ENCODE results near the gene PEG3.

Gene PEG3

DNA sequence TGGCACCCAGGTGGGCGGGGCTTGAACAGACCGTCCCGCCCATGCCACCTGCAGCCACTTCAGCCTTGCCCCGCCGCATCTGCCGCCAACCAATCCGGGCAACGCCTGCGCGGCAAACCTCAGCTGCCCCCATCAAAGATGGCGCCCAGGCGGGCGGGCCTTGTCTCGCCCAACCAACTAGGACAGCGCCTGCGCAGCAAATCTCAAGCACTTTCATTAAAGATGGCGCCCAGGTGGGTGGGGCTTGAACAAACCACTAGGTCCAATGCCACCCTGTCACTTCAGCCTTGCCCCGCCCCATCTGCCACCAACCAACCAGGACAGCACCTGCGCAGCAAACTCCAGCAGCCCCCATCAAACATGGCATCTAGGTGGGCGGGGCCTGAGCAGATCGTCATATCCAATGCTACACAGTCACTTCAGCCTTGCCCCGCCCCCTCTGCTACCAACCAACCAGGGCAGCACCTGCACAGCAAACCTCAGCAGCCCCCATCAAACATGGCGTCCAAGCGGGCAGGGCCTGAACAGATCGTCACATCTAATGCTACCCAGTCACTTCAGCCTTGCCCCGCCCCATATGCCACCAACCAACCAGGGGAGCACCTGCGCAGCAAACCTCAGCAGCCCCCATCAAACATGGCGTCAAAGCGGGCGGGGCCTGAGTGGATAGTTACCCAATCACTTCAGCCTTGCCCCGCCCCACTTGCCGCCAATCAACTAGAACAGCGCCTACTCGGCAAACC, 1.4 kb downstream of the PEG3 start:
- peak; percentile 75 for DNase-seq (ENCODE audit: low spot score)

DNA sequence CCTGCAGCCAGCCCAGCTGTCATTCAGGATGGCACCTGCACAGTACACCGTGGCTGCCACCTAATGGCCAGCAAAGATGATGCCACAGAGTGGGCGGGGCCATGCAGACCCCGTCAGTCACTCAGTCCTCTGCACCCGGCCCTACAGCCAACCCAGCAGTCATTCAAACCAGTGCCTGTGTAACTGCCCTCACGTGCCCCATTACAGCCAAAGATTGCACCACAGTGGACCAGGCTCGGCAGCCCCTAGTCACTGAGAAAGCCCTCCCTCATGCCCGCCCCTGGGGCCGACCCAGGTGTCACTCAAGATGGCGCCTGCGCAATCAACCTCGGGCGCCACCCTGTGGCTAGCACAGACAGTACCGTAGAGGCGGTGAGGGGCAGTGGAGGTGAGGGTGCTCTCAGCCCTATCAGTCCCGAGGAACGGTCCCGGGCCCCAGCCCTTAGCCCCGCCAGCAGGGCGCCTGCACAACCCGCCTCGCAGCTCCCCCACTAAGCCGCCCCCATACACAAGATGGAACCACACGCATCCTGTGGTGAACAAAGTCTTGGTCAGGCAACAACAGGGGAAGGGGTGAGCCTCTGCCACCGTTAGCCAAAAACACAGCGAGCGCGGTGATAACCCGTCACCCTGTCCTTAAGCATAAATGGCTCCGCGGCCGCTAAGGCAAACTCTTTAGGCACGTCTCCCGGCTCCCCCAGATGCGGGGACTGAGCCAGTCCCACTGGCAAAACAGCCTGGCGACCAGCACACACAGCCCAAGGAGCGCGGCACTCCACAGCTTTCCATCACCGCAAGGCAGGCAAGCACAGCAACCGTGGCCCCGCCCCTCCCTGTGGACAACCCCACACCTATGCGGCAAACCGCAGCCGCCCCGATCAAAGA, 2.3 kb downstream of the PEG3 start:
- DNase-seq (ENCODE audit: low spot score), result peak; percentile 69

DNA sequence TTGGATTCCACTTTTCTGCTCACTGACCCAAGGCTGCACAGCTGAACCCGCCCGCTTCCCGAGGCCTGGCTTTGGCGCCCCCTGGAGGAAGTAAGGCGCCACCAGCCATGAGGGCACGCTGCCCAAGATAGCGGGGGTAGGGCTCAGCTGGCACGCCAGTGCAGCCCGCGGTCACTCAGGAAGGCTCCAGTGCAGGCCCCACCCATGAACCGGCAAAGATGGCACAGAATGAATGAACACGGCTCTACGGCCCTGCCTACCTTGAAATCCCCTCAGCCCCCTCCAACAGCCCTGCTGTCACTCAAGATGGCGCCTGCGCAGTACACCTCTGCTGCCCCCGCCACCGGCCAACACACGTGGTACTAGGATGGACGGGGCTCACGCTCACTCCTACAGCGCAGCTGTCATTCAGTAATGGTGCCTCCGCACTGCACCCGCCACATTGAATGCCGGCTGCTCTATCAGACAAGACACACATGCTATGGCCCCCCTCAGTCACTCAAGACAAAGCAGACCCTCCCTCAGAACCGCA, 3.0 kb downstream of the PEG3 start:
- peak; percentile 72 for DNase-seq (ENCODE audit: low spot score)

DNA sequence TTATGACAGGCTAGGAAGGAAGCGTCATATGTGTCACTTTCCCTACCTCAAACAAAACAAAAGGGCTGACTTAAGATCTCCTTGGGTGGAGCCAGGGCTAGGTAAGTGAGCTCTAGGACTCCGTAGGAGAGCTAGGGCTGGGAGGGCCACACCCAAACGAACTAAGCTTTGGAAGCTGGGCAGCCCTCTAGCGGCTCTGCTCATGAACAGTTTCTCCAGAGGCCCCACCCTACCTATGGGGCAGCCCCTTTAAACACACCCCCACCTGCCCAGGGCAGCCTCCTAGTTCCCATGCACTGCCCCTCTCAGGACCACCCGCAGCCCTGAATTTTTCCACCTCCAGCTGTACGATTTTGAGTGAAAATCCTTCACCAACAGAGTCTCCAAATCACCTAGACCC, 3.5 kb downstream of the PEG3 start:
- peak; percentile 53 for DNase-seq (ENCODE audit: low spot score)

GRCh38 chr19:56836059-56836458, 4.5 kb downstream of the PEG3 start:
- no peak for DNase-seq (ENCODE audit: low spot score)

DNA sequence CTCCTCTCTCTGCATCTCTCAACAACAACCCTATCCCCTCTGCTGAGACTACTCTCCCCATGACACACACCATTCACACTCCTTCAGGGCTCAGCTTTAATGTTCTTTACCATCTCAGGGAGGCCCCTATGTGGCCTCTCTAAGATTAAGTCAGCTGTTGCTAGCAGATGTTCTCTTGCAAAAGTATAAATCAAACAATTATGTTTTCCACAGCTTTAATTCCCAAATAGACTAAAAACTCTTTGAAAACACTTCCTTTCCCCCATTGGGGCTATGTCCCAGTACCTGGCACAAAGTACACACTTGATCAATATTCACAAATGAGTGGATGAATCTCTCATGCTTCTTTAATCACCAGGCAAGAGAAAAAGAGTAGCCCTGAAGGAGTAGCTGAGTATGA, 5.1 kb downstream of the PEG3 start:
- DNase-seq (ENCODE audit: low spot score), result no peak

- DNase-seq (ENCODE audit: low spot score), result no peak
These were observed 5.8 kb downstream of the PEG3 start for GRCh38 chr19:56834564-56835375.

GRCh38 chr19:56832352-56832928, 8.1 kb downstream of the PEG3 start:
- no peak for DNase-seq (ENCODE audit: low spot score)

- no peak for DNase-seq (ENCODE audit: low spot score)
These were observed 9.3 kb downstream of the PEG3 start for GRCh38 chr19:56831255-56831654.

- no peak for DNase-seq (ENCODE audit: low spot score)
These were observed 10.9 kb downstream of the PEG3 start for GRCh38 chr19:56829596-56829995.

DNA sequence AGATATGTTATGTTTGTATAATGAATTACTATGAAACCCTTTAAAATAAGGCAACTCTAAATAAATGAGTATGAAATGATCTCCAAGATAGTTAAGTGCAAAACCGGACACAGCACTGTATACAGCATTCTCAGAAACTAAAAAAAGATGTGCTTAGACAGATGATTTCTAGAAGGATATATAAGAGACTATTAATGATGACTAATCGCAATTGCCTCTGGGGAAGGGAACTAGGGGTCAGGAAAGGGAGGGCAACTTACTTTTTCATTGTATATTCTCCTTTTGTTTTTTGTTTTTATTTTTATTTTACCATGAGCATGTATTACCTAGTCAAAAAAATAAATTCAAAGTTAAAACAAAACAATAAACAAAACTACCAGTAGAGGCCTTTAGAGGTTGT, 12.8 kb downstream of the PEG3 start:
- no peak for DNase-seq (ENCODE audit: low spot score)

DNA sequence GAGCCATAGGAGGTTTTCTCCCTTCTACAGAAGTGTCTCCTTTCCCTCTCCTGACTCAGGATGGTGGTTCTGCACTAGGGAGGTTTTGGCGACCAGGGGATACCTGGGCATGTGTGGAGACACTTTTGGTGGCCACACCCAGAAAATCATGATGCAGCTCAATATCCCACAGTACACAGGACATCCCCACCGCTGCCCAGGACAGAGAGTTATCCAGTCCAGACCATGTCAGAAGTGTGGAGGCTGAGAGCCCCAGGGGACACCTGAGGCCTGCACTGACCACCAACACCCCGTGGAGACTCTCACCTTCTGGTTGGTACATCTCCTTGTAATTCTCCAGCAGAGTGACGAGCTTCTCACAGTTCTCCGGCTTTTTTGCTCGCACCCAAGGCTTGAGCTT, 16.6 kb downstream of the PEG3 start:
- no peak for DNase-seq (ENCODE audit: low spot score)

DNA sequence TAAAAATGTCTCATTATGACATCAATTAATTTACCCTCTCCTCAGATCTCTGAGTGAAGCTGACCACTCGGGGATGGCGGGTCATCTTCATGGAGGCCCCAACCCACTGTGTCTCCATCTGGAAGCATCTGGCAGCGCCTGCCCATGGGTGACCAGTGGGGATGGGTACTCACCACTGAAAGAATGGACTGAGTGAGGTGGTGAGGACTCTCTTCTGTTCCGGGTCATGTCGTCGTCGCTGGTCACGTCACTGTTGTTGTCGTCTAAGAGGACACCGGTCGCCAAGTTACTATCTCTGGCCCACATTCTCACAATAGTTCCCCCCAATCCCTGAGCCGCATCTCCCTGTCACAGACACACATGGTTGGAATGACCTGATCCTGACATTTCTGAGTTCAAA, 17.1 kb downstream of the PEG3 start:
- DNase-seq (ENCODE audit: low spot score), result no peak

GRCh38 chr19:56822755-56823154, 17.8 kb downstream of the PEG3 start:
- DNase-seq (ENCODE audit: low spot score), result no peak

DNA sequence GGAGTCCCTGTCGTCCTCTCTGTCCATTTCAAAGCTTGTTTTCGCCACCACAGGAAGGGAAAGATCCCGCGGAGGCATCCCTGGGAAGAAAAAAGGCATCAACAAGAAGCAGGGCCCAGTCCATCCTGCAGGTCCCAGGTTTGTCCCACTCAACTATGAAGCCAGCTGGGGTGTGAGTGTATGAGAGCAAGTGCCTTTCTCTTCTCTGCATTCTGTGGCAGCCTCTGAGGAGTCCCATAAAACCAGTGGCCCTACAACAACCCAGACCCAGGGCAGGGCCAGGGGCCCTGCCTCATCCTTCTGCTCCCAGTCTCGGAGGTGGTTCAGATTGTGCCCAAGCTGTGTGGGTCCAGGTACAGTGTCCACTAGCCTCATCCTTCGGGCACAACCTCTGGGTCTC, 18.9 kb downstream of the PEG3 start:
- DNase-seq (ENCODE audit: low spot score), result no peak

DNA sequence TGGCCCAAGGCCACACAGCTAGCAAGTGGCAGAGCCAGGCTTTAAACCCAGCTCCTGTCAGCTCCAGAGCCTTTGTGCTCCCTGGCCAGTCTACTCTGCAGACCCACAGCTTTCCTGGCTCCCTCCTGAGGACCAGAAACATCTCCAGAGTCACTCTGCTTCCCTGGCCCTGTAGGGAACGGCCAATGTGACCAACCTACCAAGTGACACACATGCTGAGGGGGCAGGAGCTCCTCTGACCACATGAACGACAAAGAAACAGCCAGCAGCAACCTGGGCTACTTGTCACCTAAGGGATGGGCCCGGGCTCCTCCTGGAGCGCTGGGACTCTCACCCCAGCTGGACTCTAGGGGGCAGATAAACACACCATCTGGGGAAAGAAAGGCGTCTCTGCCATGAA, 19.3 kb downstream of the PEG3 start:
- DNase-seq (ENCODE audit: low spot score), result no peak

DNA sequence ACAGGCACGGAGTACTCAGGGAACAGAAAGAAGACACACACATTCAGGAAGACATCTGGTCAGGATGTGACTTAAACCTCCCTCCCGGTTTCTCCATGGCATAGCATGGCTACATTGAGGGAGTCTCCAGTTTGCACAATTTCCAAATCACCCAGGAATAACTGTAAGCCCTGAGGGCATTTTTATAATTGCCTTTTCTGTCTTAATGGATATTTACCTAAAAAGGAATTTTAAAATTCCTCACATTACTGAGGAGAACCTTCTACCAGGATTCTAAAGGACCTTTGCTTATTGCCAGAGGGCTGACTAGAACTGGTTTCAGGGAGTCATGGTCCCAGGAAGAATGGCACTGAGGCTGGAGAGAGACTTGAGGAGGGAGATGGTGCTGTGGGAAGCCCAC, 21.4 kb downstream of the PEG3 start:
- DNase-seq (ENCODE audit: low spot score), result no peak

- no peak for DNase-seq (ENCODE audit: low spot score)
These were observed 25.9 kb downstream of the PEG3 start for GRCh38 chr19:56814656-56815055.

- DNase-seq (ENCODE audit: low spot score), result no peak
These were observed 27.0 kb downstream of the PEG3 start for GRCh38 chr19:56813531-56813930.

- DNase-seq (ENCODE audit: low spot score), result no peak
These were observed 29.0 kb downstream of the PEG3 start for GRCh38 chr19:56811480-56811879.

DNA sequence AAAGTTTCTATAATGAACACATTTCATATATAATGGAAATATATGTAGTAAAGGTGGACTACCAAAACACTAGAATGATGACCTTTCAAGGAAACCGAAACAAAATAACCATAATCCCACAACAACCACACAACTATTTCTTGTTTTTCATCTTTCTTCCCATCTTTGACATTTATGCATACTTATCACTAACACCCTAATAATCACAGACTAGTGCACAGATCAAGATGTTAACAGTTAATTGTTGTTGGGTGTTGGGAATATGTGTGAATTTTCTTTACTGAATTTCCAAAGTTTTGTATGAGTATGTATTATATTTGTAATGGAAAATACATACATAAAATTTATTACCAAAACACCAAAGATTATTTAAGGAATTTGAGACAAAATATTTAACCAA, 30.3 kb downstream of the PEG3 start:
- DNase-seq (ENCODE audit: low spot score), result no peak

Data from D341Med (cell line).